ENCODE results near the gene SLC39A2.

DNA sequence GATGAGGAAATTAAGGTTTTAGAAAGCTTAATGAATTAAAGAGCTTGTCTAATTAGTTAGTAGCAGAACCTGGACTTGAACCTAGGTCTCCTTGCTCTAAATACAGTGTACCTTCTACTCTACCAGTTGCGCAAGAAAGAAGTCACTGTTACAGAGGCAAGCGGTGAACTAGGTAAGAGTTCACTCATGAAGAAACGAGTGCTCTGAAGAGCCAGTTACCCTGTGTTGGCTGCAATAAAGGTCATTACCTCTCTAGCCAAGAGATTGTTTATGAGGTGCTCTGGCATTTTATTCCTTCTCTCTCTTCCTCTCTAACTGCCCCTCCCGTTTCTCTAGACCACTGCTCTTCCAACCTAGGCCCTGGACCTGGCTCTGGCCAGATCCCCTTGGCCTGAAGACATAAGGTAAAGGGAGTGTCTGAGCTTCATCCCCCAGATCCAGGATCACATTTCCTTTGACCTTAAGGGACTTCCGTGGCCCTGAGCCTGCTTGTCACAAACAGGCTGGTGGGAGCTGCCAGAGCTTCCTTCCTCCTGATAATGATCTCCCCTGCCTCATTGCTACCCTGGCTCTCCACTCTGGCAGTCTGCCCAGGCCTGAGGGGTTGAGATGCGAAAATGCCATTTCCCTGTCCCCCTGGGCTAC lies 45.0 kb downstream of the SLC39A2 start:
- TF ChIP-seq, protein P1, sequence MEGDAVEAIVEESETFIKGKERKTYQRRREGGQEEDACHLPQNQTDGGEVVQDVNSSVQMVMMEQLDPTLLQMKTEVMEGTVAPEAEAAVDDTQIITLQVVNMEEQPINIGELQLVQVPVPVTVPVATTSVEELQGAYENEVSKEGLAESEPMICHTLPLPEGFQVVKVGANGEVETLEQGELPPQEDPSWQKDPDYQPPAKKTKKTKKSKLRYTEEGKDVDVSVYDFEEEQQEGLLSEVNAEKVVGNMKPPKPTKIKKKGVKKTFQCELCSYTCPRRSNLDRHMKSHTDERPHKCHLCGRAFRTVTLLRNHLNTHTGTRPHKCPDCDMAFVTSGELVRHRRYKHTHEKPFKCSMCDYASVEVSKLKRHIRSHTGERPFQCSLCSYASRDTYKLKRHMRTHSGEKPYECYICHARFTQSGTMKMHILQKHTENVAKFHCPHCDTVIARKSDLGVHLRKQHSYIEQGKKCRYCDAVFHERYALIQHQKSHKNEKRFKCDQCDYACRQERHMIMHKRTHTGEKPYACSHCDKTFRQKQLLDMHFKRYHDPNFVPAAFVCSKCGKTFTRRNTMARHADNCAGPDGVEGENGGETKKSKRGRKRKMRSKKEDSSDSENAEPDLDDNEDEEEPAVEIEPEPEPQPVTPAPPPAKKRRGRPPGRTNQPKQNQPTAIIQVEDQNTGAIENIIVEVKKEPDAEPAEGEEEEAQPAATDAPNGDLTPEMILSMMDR (conservative IDR thresholded peaks at IDR 0.05): no peak
- no peak for TF ChIP-seq ZFX (IDR thresholded peaks at IDR 0.05)

Data from C4-2B (cell line).